ENCODE measurements around the gene FSTL5.
"Not testable (repeated sequence)": the region's sequence is repeated elsewhere in the genome, so short reads cannot be mapped to it uniquely, and the experiment has no call there.

FSTL5 gene

DNA sequence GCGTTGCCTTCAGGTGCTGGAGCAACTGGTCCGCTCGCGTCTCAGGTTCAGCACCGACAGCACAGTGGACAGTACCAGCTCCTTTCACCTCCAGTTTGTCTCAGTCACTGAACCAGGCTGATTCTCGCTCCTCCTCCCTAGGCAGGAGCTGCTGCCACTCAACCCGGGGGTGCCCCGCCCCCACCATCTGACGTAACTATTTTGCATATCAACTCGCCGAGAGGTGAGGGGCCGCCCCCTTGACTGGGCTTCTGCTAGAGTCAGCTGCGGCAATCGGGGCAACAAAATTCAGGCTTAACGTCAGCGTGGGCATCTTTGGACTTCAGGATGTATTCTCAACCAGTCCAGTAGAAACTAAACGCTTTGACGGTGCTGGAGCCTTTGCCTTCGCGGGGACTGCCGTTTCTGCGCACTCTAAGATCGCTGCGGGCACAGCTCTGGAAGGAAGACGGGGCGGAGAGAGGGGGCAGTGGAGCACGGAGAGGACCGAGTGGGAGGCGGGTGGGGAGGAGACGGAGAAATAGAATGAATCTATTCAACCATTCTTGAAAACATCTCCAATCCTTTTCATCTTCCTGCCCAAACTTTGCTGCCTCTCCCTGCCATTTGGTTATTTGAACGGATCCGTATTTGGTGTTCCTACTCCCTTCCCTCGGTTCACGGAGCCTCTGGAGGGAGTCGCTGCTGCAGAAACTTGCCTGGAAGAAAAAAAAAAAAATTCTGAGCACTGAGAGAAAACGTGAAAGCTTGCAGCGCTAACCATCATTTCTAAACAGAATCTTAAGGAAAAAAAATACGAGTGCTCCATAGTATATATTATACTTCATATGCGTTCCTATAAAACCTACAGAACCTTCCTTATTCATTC lies at the start of gene FSTL5:
FSTL5 (minus strand) TSS at position 109 of the 868 bp plus-strand sequence. CDS start 52,604 bp downstream, outside the sequence.
- DNase-seq = peak; percentile 15

DNA sequence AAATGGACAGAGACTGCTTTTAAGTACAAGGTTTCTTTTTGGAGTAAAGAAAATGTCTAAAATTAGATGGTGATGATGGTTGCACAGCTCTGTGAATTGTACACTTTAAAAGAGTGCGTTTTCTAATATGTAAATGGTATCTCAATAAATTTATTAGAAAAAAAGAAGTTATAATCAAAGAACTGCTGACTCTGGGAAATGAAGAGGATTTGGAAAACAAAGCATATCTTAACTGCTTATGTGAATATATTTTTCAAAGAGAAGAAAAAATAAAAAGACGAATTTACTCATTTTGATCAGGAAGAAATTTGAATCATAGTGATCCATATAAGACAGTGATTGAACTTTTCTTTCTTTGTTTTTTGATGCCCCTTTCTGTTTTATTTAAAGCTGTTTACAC lies 45.9 kb upstream of the FSTL5 start:
- DNase-seq = no peak

GRCh38 chr4:162203478-162203877 lies 39.7 kb upstream of the FSTL5 start:
- DNase-seq = not testable (repeated sequence)

DNA sequence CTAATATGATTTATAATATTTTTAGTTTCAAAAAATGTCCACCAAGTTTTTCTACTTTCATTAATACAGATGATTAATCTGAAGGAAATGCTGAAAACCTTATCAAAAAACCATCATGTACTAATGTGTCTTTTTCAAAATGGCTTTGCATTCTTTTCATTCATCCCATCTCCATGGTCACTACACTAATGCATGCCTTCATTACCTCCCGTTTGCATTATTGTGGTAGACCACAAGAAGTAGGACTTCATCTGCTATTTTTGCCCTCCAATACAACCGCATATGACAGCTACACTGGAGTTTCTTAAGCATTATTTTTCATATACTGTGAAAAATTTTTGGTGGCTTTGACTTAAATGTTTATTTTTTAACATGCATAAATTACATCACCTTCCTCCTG lies 37.9 kb upstream of the FSTL5 start:
- no peak for DNase-seq

DNA sequence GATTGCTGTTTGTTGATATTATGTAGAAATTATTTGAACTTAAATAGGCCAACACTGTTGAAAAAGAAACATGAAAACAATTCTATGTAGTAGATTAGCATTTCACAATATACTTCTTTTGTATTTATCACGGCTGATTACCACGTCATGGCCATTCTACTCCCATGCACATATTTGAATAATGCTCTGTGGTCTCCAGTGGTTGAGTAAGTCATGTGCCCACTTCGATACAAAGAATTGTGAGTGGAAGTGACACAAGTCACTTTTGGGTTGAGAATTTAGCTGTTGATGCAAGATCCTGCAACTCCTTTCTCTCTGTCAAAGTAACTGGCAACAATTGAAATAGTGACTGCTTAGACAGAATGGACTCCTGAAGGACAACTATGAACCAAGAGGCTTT lies 6.7 kb upstream of the FSTL5 start:
- DNase-seq = no peak

DNA sequence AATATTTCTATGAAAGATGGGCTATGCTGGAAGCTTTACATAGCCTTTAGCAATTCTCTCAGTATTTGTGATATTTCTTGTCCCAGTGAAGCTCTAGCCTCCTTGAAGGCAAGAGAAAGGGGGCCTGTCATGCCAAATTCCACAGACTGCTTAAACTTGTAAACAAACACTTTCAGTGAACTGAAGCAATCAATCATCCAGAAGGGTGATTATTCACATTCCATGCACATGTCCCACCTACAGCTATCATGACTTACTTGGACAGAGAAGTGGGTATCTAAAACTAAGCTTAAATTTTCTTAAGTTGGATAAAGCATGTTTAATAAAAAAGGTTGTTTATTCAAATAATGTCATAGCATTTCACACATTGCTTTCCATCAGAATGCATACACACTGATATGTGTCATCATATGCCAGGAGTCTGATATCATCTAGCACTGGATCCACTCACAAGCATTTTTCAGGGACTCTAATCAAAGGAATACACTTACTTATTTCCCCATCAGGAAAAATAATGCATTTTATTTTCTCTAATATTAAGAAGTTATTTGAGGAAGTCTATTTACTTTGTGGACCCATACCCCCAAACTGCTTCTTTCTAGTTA lies 1.2 kb upstream of the FSTL5 start:
- no peak for DNase-seq

- no peak for DNase-seq
These were observed 1.1 kb downstream of the FSTL5 start for GRCh38 chr4:162162672-162163071.

DNA sequence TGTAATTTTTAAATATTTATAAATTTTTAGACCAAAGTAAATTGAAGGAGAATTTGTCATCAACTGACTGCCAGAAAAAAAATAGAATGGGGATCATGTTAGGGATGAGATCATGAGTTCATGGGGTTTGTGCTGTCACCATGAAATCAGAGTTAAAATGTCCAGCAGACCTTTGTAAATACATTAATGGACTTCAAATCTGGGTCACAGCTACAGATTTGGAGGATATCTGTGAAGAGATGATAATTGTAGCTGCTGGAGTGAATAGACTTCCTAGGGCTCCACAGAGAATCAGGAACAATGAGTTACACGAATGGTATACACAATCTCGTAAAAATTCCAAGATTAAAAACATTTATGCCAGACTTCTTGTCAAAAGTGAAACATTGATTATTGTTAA lies 6.6 kb downstream of the FSTL5 start:
- no peak for DNase-seq

- DNase-seq = no peak
These were observed 8.8 kb downstream of the FSTL5 start for GRCh38 chr4:162154862-162155540.

GRCh38 chr4:162151850-162152249 lies 11.9 kb downstream of the FSTL5 start:
- DNase-seq = no peak

DNA sequence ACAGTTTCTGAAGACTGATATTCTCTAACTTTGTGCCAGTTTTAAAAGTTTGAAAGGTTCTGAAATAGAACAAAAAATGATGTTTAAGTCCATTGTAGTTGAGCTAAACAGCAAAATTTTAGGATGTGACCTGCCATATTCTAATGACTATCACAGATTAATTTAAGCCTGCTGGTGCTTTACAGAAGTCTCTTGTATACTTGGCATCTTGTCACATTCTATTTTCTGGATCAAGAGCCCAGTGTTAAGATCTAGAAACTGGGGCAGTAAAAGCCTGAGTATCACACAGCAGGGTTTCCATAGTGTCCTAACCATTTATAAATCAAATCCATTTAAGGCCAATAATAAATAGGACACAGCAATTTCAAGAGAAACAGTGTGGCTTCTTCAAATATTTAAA lies 12.4 kb downstream of the FSTL5 start:
- DNase-seq = no peak

- DNase-seq = no peak
These were observed 14.2 kb downstream of the FSTL5 start for GRCh38 chr4:162149644-162150043.

DNA sequence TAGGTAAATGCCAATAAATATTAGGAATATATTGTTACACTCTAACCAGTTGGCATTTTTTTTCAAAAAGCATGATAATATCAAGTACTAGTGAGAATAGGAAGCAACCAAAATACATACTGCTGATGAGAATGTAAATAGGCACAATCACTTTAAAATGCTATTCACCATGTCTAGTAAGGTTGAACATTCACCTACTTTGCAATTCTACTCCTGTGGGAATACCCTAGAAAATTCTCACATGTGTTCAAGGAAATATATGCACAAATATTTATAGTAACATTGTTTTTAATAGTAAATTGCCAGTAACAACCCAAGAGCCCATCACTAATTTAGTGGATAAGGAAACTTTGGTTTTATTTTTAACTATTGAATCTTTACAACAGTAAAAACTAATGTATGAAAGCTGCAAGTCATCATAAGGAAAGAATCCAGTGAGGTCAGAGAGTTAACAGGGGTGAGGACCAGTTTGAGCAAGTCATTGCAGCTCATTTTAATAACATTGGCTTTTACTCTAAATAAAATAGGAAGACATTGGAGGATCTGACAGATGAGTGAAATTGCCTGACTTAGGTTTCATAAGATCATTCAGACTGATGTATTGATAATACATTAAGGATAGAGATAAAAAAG lies 23.6 kb downstream of the FSTL5 start:
- no peak for DNase-seq

DNA sequence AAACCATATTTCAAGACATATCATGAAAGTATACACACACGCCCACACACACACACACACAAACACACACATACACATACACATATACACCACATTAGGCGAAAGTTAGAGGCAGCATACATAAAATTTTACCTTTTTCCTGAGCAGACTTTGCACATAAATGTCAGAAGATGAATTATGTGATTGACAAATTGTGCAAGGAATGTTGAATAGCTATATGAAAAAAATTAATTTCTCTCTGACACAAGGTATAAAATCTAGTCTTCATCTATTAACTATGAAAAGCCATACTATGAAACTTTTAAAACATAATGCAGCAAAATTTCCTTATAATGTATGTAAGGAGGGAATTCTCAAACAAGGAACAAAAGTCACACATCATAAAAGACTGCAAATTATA lies 24.4 kb downstream of the FSTL5 start:
- DNase-seq = no peak

DNA sequence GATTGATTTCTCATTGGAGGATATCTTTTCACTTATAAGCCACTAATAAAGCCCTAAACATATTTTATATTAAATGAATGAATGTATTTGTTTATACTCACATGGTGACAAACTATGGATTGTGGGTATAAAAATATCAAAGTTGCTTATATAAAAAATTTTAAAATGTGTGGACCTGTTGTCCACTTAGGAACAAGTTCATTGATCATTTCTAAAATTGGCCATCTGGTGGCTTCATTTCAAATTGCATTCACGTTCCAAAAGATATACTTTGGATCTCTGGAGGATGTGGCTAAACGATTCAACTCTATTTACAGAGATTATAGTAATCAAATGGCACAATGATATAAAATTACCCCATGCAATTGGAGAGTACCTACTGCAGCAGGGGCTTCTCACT lies 32.5 kb downstream of the FSTL5 start:
- no peak for DNase-seq

DNA sequence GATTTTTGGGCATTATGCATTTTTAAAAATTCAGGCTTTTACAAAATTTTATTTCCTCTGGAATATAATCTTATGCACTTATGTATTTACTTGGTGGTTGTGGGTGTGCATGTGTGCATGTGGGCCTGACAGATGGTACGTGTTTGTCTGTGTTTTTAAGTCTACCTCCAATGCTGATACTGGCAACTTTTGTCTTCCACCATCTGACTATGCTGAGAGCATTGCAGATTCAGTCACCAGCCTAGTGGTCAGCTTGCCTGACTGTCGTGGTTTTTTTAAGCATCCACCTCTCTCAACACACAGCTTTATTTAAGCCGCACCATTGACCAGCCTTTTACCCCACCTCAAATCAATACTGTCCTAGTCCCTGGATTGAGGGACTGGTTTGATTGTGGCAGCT lies 37.1 kb downstream of the FSTL5 start:
- DNase-seq = no peak

DNA sequence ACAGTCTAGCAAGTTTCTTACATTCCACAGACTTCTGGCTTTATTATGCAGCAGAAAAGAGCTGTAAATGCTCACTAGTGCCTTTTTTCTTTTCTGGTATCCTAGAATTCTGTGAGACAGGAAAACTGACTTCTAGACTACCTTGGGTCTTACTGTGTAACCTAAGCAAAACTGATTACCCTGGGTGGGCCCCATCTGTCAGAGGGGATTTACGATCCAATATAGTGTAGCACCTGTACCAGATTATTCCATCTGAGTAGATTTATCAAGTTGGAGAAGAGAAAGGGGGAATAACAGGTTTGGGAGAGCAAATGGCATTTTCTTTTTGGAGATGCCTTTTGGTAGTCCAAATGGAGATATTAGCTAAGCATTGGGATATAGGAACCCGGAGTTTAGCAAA lies 46.7 kb downstream of the FSTL5 start:
- DNase-seq = no peak

DNA sequence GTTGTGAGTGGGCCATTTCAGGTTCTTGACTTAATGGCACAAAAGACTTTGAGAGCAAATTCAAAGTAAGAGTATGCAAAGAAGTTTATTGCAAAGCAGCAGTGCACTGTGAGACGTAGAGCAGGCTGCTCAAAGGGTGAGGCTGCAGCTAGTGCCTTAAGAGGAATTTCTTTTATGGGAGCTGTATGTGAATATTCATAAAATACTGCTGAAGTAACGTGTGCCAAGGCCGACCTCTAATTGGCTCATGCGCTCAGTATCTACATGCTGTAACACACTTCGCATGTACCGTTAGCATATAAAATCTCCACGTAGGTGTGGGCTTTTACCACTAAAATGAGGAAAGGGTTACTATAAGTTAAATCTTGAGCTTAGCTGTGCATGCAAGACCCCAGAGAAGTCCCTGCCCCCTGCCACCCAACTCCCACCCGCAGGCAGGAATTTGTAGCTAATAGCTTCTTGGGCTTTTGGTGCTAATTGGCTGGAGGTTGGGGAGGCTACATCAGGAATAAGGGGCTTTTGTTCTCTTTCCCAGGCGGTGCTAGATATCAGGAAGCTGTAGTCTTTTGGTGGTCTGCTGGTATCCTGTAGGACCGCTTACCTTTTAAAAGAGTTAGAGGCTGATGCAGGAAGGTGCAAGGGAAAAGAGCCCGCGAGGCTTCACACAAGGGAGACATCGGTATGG lies 47.6 kb downstream of the FSTL5 start:
- DNase-seq = no peak

GRCh38 chr4:162115333-162115732 lies 48.5 kb downstream of the FSTL5 start:
- DNase-seq = no peak

DNA sequence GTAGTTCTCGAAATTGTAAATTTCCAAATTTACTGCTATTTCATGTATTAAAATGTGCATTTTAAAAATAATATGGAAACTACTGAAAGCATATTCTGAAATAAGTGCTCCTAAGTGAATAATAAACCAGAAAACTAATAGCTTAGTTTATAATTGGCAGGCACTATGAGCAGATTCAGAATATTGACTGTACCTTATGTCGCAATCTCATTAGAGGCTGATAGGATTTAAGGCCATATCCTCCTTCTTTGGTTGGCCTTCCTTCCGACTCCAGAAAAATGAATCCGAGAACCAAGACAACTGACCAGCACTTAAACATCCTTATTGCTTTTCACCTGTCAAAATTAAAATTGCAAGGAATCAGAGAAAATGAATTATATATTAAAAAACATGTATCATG lies 52.7 kb downstream of the FSTL5 start:
- DNase-seq = no peak

DNA sequence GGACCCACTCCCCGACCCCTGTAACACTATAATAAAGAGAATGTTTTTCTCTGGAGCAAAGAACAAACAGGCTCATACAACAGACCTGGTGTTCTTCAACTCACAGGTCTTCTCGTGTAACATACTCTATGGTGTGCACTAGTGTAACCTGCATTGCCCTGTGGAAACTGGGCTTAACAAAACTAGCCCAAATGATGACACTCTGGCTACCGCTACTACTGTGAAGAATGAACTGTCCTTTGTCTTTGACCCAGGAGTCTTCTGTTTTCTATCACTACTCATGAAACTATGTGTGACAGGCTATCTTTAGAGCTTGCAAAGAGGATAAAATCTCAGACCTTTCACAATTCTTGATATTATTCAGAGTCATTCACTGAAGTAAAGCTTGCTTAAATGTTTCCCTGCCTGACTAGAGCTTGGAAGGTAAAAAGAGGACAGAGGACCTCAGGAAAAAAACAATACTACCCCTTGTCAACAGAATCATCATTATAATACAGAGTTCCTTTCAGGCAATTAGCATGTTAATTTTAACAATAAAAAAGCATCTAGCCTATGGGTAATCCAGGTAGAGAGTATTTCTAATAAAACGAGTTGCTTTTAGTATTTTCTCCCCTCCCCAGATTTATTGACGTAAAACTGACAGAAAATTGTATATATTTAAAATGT lies 59.2 kb downstream of the FSTL5 start:
- no peak for DNase-seq

- DNase-seq = not testable (repeated sequence)
These were observed 59.9 kb downstream of the FSTL5 start for GRCh38 chr4:162103908-162104307.

Measured in RPMI8226 (cell line).